Tibial nerve (tissue), 4 donors: ENCODE results near the gene MALRD1.

Experiments used
- EP300 ChIP-seq, 2 donors: sonication (generic); formaldehyde crosslinking; IDR thresholded peaks; one replicate each; pipeline ENCODE4 v1.6.1; 2017; ENCODE audit warnings: antibody characterized with exemption in 2 of 2, mild to moderate bottlenecking in 1 of 2
- POLR2A ChIP-seq, 2 donors: fragments of 450-650 bp; IDR thresholded peaks; one replicate each; pipeline ENCODE4 v1.6.1; 2017; ENCODE audit warnings: antibody characterized with exemption in 2 of 2, mild to moderate bottlenecking in 2 of 2, moderate library complexity in 2 of 2
- TF ChIP-seq, protein P1 (sequence below), 5 experiments: fragments of 200-600 bp in 3 of 5; fragments of 450-650 bp in 2 of 5; sonication (generic) in 3 of 5; IDR thresholded peaks; one replicate each; pipeline ENCODE4 v1.5.1; 2016 to 2019; ENCODE audit warnings: antibody characterized with exemption in 5 of 5, mild to moderate bottlenecking in 3 of 5, moderate library complexity in 2 of 5

DNA sequence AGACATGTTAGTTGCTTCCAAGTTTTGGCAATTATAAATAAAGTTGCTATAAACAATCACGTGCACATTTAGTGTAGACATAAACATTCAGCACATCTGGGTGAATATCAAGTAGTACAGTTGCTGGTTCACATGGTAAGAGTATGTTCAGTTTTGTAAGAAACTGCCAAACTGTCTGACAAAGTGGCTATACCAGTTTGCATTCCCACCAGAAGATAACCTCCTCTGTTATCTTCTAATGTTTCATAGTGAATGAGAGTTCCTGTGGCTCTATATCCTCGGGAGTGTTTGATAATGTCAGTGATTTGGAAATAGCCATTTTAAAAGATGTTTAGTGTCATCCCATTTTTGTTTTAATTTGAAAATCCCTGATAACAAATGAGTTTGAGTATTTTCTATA lies 508.1 kb downstream of the MALRD1 start:
- TF ChIP-seq, protein P1, sequence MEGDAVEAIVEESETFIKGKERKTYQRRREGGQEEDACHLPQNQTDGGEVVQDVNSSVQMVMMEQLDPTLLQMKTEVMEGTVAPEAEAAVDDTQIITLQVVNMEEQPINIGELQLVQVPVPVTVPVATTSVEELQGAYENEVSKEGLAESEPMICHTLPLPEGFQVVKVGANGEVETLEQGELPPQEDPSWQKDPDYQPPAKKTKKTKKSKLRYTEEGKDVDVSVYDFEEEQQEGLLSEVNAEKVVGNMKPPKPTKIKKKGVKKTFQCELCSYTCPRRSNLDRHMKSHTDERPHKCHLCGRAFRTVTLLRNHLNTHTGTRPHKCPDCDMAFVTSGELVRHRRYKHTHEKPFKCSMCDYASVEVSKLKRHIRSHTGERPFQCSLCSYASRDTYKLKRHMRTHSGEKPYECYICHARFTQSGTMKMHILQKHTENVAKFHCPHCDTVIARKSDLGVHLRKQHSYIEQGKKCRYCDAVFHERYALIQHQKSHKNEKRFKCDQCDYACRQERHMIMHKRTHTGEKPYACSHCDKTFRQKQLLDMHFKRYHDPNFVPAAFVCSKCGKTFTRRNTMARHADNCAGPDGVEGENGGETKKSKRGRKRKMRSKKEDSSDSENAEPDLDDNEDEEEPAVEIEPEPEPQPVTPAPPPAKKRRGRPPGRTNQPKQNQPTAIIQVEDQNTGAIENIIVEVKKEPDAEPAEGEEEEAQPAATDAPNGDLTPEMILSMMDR (IDR thresholded peaks at IDR 0.05): no peak
- TF ChIP-seq POLR2A (IDR thresholded peaks at IDR 0.05) (no peak), EP300 (IDR thresholded peaks at IDR 0.05) (no peak)
